Measurements from ENCODE around the gene CHD9.

Gene CHD9

GRCh38 chr16:53202398-53202797 lies 147.6 kb downstream of the CHD9 start:
- CTCF ChIA-PET: no interaction called here
- no peak overlapping the region for H3K4me3 ChIP-seq (ENCODE audit: low read depth, low read length)
- DNase-seq (ENCODE audit: low read depth, low spot score): no peak
- TF ChIP-seq CTCF (IDR thresholded peaks at IDR 0.05; ENCODE audit: insufficient read depth, low read length, missing control alignments): no peak
- POLR2A ChIA-PET: no interaction called here

- peak; percentile 53 for TF ChIP-seq CTCF (IDR thresholded peaks at IDR 0.05; ENCODE audit: insufficient read depth, low read length, missing control alignments)
- H3K4me3 ChIP-seq (ENCODE audit: low read depth, low read length): peak overlapping the region; percentile 67
- peak; percentile 17 for DNase-seq (ENCODE audit: low read depth, low spot score)
- CTCF ChIA-PET: interaction anchor here (0.6 to 5.8 kb wide), 25 partner anchors 8 to 1017 kb away, joined by 3 to 69 read pairs (median 5); partner anchors contain the start of gene CHD9
- POLR2A ChIA-PET: interaction anchor here (1.2 kb wide), 1 partner anchor 117 kb away, joined by 4 read pairs; no protein-coding TSS in a partner anchor
These were observed 153.3 kb downstream of the CHD9 start for GRCh38 chr16:53207810-53208752.

GRCh38 chr16:53209429-53209828 lies 154.6 kb downstream of the CHD9 start:
- no peak for DNase-seq (ENCODE audit: low read depth, low spot score)
- peak overlapping the region; percentile 67 for H3K4me3 ChIP-seq (ENCODE audit: low read depth, low read length)
- no peak for TF ChIP-seq CTCF (IDR thresholded peaks at IDR 0.05; ENCODE audit: insufficient read depth, low read length, missing control alignments)
- ChIA-PET CTCF (interaction anchor here (1.9 to 5.8 kb wide), 4 partner anchors 51 to 187 kb away, joined by 5 to 69 read pairs (median 12); partner anchors contain the start of gene CHD9), POLR2A (no interaction called here)

- peak overlapping the region; percentile 67 for H3K4me3 ChIP-seq (ENCODE audit: low read depth, low read length)
- CTCF ChIA-PET: interaction anchor here (1.9 to 5.8 kb wide), 2 partner anchors 154 to 188 kb away, joined by 5 to 69 read pairs; partner anchors contain the start of gene CHD9
- no peak for TF ChIP-seq CTCF (IDR thresholded peaks at IDR 0.05; ENCODE audit: insufficient read depth, low read length, missing control alignments)
- POLR2A ChIA-PET: no interaction called here
- DNase-seq (ENCODE audit: low read depth, low spot score): no peak
These were observed 155.1 kb downstream of the CHD9 start for GRCh38 chr16:53209877-53210276.

GRCh38 chr16:53211253-53211652 lies 156.5 kb downstream of the CHD9 start:
- POLR2A ChIA-PET: no interaction called here
- DNase-seq (ENCODE audit: low read depth, low spot score): no peak
- CTCF ChIA-PET: interaction anchor here (5.8 kb wide), 1 partner anchor 155 kb away, joined by 69 read pairs; the partner anchor contains the start of gene CHD9

More at GRCh38 chr16:53211253-53211652, 156.5 kb downstream of the CHD9 start:
- TF ChIP-seq CTCF (IDR thresholded peaks at IDR 0.05; ENCODE audit: insufficient read depth, low read length, missing control alignments): no peak
- H3K4me3 ChIP-seq (ENCODE audit: low read depth, low read length): no peak overlapping the region
